Esophagus muscularis mucosa (tissue), 3 donors: ENCODE results near the gene ECM2.

Source experiments
- POLR2A ChIP-seq: fragments of 450-650 bp; IDR thresholded peaks from one replicate; pipeline ENCODE4 v1.6.1; 2017; ENCODE audit warnings: antibody characterized with exemption, moderate library complexity, mild to moderate bottlenecking, low read depth
- TF ChIP-seq, protein P1 (sequence below), 3 experiments: fragments of 200-600 bp in 2 of 3; fragments of 450-650 bp in 1 of 3; sonication (generic) in 2 of 3; IDR thresholded peaks; one replicate each; pipeline ENCODE4 v1.5.1; 2017 to 2019; ENCODE audit warnings: antibody characterized with exemption in 3 of 3, mild to moderate bottlenecking in 2 of 3, moderate library complexity in 1 of 3

DNA sequence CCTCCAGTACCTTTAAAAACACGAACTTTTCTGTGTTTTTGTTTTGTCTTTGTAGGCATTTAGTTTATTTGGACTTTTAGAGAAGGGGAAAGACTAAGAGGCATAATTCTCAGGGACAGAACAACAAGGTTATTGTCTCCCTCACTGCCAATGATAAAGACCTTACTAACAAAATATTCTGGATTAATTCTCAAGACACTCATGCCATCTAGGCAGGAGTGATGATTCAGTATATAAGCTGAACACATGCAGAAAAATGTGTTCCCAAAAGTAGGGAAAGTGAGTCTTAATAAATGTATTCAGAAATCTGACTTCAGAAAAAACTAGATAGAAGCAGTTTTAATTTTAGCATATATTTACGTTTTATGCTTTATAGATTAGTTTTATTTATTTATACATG is 36.1 kb downstream of the ECM2 start:
- no peak for TF ChIP-seq POLR2A
- TF ChIP-seq, protein P1, sequence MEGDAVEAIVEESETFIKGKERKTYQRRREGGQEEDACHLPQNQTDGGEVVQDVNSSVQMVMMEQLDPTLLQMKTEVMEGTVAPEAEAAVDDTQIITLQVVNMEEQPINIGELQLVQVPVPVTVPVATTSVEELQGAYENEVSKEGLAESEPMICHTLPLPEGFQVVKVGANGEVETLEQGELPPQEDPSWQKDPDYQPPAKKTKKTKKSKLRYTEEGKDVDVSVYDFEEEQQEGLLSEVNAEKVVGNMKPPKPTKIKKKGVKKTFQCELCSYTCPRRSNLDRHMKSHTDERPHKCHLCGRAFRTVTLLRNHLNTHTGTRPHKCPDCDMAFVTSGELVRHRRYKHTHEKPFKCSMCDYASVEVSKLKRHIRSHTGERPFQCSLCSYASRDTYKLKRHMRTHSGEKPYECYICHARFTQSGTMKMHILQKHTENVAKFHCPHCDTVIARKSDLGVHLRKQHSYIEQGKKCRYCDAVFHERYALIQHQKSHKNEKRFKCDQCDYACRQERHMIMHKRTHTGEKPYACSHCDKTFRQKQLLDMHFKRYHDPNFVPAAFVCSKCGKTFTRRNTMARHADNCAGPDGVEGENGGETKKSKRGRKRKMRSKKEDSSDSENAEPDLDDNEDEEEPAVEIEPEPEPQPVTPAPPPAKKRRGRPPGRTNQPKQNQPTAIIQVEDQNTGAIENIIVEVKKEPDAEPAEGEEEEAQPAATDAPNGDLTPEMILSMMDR (IDR thresholded peaks at IDR 0.05), result no peak
